ENCODE data around the gene PLAAT2. TPM values are rescaled to one million over a fixed set of nuclear protein-coding genes. Genes with fewer than 3 reads are reported as not detected.

Gene PLAAT2
- total and polyA plus RNA-seq, 8 donors: 5.0 to 6.0 TPM; not detected in 6

GRCh38 chr11:63557570-63557969 lies 5.6 kb downstream of the PLAAT2 start:
- ATAC-seq (no peak), DNase-seq (no peak)
- no peaks in the 10 kb centered on the region for H3K9me3 ChIP-seq
- no peak overlapping the region for H3K4me3 ChIP-seq
- peaks cover 5 to 27% of the 10 kb centered on the region in 2 donors for H3K4me1 ChIP-seq
- H3K27ac ChIP-seq: no peak overlapping the region
- H3K36me3 ChIP-seq: no peaks in the 10 kb centered on the region
- intact Hi-C loops (cut with DNase I): no loop called here
- no peaks in the 10 kb centered on the region for H3K27me3 ChIP-seq
- TF ChIP-seq, protein P1, sequence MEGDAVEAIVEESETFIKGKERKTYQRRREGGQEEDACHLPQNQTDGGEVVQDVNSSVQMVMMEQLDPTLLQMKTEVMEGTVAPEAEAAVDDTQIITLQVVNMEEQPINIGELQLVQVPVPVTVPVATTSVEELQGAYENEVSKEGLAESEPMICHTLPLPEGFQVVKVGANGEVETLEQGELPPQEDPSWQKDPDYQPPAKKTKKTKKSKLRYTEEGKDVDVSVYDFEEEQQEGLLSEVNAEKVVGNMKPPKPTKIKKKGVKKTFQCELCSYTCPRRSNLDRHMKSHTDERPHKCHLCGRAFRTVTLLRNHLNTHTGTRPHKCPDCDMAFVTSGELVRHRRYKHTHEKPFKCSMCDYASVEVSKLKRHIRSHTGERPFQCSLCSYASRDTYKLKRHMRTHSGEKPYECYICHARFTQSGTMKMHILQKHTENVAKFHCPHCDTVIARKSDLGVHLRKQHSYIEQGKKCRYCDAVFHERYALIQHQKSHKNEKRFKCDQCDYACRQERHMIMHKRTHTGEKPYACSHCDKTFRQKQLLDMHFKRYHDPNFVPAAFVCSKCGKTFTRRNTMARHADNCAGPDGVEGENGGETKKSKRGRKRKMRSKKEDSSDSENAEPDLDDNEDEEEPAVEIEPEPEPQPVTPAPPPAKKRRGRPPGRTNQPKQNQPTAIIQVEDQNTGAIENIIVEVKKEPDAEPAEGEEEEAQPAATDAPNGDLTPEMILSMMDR (IDR thresholded peaks at IDR 0.05): no peak

GRCh38 chr11:63556404-63557013 lies 6.7 kb downstream of the PLAAT2 start:
- no peak for ATAC-seq
- H3K9me3 ChIP-seq: no peaks in the 10 kb centered on the region
- no peaks in the 10 kb centered on the region for H3K27me3 ChIP-seq
- H3K4me1 ChIP-seq: peaks cover 5 to 27% of the 10 kb centered on the region in 2 donors
- intact Hi-C loops (cut with DNase I): no loop called here
- TF ChIP-seq, protein P1 (IDR thresholded peaks at IDR 0.05): no peak
- no peak for DNase-seq
- H3K27ac ChIP-seq: no peak overlapping the region
- H3K4me3 ChIP-seq: no peak overlapping the region
- H3K36me3 ChIP-seq: no peaks in the 10 kb centered on the region

GRCh38 chr11:63554877-63555223 lies 8.3 kb downstream of the PLAAT2 start:
- no peak for ATAC-seq
- intact Hi-C loops (cut with DNase I): no loop called here
- Histone ChIP-seq H3K4me3 (no peak overlapping the region), H3K27me3 (no peaks in the 10 kb centered on the region), H3K36me3 (no peaks in the 10 kb centered on the region), H3K4me1 (peaks cover under 1 to 15% of the 10 kb centered on the region in 2 donors), H3K27ac (no peak overlapping the region), H3K9me3 (no peaks in the 10 kb centered on the region)
- DNase-seq: no peak
- TF ChIP-seq, protein P1 (IDR thresholded peaks at IDR 0.05): no peak

GRCh38 chr11:63553759-63554158 lies 9.4 kb downstream of the PLAAT2 start:
- no peak overlapping the region for H3K4me3 ChIP-seq
- TF ChIP-seq, protein P1 (IDR thresholded peaks at IDR 0.05): no peak
- H3K4me1 ChIP-seq: peaks cover 0 to 8% of the 10 kb centered on the region in 2 donors
- no peaks in the 10 kb centered on the region for H3K9me3 ChIP-seq
- H3K27ac ChIP-seq: no peak overlapping the region
- no peaks in the 10 kb centered on the region for H3K36me3 ChIP-seq
- intact Hi-C loops (cut with DNase I): no loop called here
- no peak for DNase-seq
- peak; percentile 54 for ATAC-seq
- H3K27me3 ChIP-seq: no peaks in the 10 kb centered on the region

DNA sequence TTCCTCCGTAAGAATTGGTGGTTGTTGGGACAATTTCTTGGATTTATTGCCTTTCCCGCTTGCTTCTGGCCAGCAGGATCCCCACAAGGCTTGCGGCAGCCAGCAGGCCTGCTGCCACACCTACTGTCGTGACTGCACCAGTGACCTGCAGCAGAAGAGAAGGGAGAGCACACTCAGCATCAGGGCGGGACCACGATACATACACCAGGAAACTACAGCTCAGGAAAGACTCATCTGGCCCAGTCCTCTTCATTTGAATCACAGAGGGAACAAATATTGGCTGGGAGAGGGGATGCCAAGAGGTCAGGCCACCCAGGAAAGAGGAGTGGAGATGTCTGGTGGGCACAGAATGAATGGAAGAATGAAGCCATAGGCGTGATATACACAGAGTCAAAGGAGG lies 10.3 kb downstream of the PLAAT2 start:
- Histone ChIP-seq H3K27ac (no peak overlapping the region), H3K36me3 (no peaks in the 10 kb centered on the region), H3K27me3 (no peaks in the 10 kb centered on the region), H3K9me3 (no peaks in the 10 kb centered on the region), H3K4me3 (no peak overlapping the region), H3K4me1 (peaks cover 0 to 8% of the 10 kb centered on the region in 2 donors)
- TF ChIP-seq, protein P1 (IDR thresholded peaks at IDR 0.05): no peak
- no peak for DNase-seq
- no peak for ATAC-seq
- intact Hi-C loops (cut with DNase I): no loop called here
